HG03039 (cell line): ENCODE results near the gene REEP6.
"Not testable (repeated sequence)": the region's sequence is repeated elsewhere in the genome, so short reads cannot be mapped to it uniquely, and the experiment has no call there.

ENCODE experiments used
- ATAC-seq: cut with Tn5 transposase; IDR thresholded peaks from one replicate; pipeline ENCODE4 v1.9.1; 2021; ENCODE audit warnings: mild to moderate bottlenecking, moderate library complexity; ENCODE audit not compliant: unreplicated experiment

The REEP6 gene

GRCh38 chr19:1471515-1472160, 19.3 kb upstream of the REEP6 start:
- no peak for ATAC-seq

GRCh38 chr19:1472231-1473084, 18.5 kb upstream of the REEP6 start:
- ATAC-seq = no peak

GRCh38 chr19:1473085-1473851, 17.7 kb upstream of the REEP6 start:
- ATAC-seq = no peak

- ATAC-seq = no peak
Measured at GRCh38 chr19:1474011-1474764, 16.8 kb upstream of the REEP6 start.

- ATAC-seq = no peak
Measured at GRCh38 chr19:1474765-1475351, 16.1 kb upstream of the REEP6 start.

GRCh38 chr19:1475751-1476437, 15.1 kb upstream of the REEP6 start:
- no peak for ATAC-seq

GRCh38 chr19:1477056-1477455, 13.9 kb upstream of the REEP6 start:
- not testable (repeated sequence) for ATAC-seq

- ATAC-seq = peak; percentile 85
Measured at GRCh38 chr19:1478934-1479707, 11.9 kb upstream of the REEP6 start, which contains the start of gene C19orf25. TSS of gene C19orf25 (minus strand) at chr19:1479215. CDS start at chr19:1478903, 312 bp downstream.

- no peak for ATAC-seq
Measured at GRCh38 chr19:1481224-1481892, 9.6 kb upstream of the REEP6 start.

- no peak for ATAC-seq
Measured at GRCh38 chr19:1481893-1482360, 9.1 kb upstream of the REEP6 start.

- ATAC-seq = no peak
Measured at GRCh38 chr19:1482361-1483130, 8.4 kb upstream of the REEP6 start.

GRCh38 chr19:1483131-1483978, 7.6 kb upstream of the REEP6 start:
- ATAC-seq = no peak

- ATAC-seq = no peak
Measured at GRCh38 chr19:1483979-1484428, 7.0 kb upstream of the REEP6 start.

- ATAC-seq = no peak
Measured at GRCh38 chr19:1486720-1487575, 4.0 kb upstream of the REEP6 start.

- no peak for ATAC-seq
Measured at GRCh38 chr19:1487576-1488281, 3.3 kb upstream of the REEP6 start.
